DOHH2 (cell line): ENCODE data around the gene BLM.

Experiments used
- CTCF ChIP-seq: fragments of 200-600 bp; sonication (generic); IDR thresholded peaks from one replicate; pipeline ENCODE4 v1.5.1; 2014; ENCODE audit warnings: antibody characterized with exemption, mild to moderate bottlenecking, low read depth, low read length; ENCODE audit not compliant: poor library complexity, severe bottlenecking
- EZH2phosphoT487 ChIP-seq: fragments of 200-600 bp; sonication (generic); IDR thresholded peaks from 2 replicates; pipeline ENCODE4 v1.6.1; 2017; ENCODE audit warnings: borderline replicate concordance, mild to moderate bottlenecking, antibody characterized with exemption, low read length, moderate library complexity, mixed read lengths

- TF ChIP-seq CTCF (no peak), EZH2phosphoT487 (no peak)
Observed at GRCh38 chr15:90851940-90852339, 134.8 kb downstream of the BLM start.
